Endodermal cell (in vitro differentiated cells): Measurements from ENCODE around the gene NRIP2. TPM values are rescaled to one million over a fixed set of nuclear protein-coding genes. Genes with fewer than 3 reads are reported as not detected.

Experiments
- DNase-seq: peaks from one replicate; pipeline ENCODE4 v3.0.0-alpha.2; 2017
- H3K27ac ChIP-seq: 2 replicates; pipeline ENCODE4 v1.5.1; 2013; ENCODE audit warnings: mild to moderate bottlenecking, low read depth, low read length, moderate library complexity
- H3K27me3 ChIP-seq: 2 replicates; pipeline ENCODE4 v1.6.1; 2013; ENCODE audit warnings: mild to moderate bottlenecking, low read length, moderate library complexity; ENCODE audit not compliant: insufficient read depth, control insufficient read depth, poor library complexity, severe bottlenecking
- H3K36me3 ChIP-seq: 2 replicates; pipeline ENCODE4 v1.7.0; 2013; ENCODE audit warnings: mild to moderate bottlenecking, low read length, moderate library complexity; ENCODE audit not compliant: control insufficient read depth, insufficient read depth
- H3K4me1 ChIP-seq: one replicate; pipeline ENCODE4 v1.7.0; 2013; ENCODE audit warnings: low read length; ENCODE audit not compliant: control insufficient read depth, insufficient read depth
- H3K4me3 ChIP-seq: 2 replicates; pipeline ENCODE4 v1.5.1; 2013; ENCODE audit warnings: mild to moderate bottlenecking, low read length, moderate library complexity
- H3K9ac ChIP-seq: 2 replicates; pipeline ENCODE4 v1.6.1; 2013; ENCODE audit warnings: mild to moderate bottlenecking, low read length, moderate library complexity; ENCODE audit not compliant: poor library complexity, severe bottlenecking; ENCODE audit errors: extremely low read depth
- H3K9me3 ChIP-seq: 2 replicates; pipeline ENCODE4 v1.6.1; 2013; ENCODE audit warnings: mild to moderate bottlenecking, low read length, moderate library complexity; ENCODE audit not compliant: control insufficient read depth
- H3K27ac Mint-ChIP-seq: 2 replicates; pipeline ENCODE4 v1.8.0; 2020; ENCODE audit warnings: mixed read lengths
- H3K27me3 Mint-ChIP-seq: 2 replicates; pipeline ENCODE4 v1.8.0; 2021; ENCODE audit warnings: mild to moderate bottlenecking, mixed read lengths; ENCODE audit not compliant: insufficient read depth
- H3K36me3 Mint-ChIP-seq: 2 replicates; pipeline ENCODE4 v1.8.0; 2020; ENCODE audit warnings: low read depth, mixed read lengths
- H3K4me1 Mint-ChIP-seq: 2 replicates; pipeline ENCODE4 v1.8.0; 2020; ENCODE audit warnings: mixed read lengths
- H3K4me3 Mint-ChIP-seq: 2 replicates; pipeline ENCODE4 v1.8.0; 2020; ENCODE audit warnings: mild to moderate bottlenecking, moderate library complexity, mixed read lengths
- H3K9me3 Mint-ChIP-seq: 2 replicates; pipeline ENCODE4 v1.8.0; 2020; ENCODE audit warnings: mild to moderate bottlenecking, mixed read lengths
- WGBS, 2 experiments: methylation state at CpG; one replicate each; pipeline versions ENCODE4 v1.1.5 to v1.1.7; 2013; ENCODE audit warnings: missing lambda C conversion rate in 2 of 2, mixed read lengths in 1 of 2; ENCODE audit not compliant: insufficient coverage in 1 of 2, insufficient read length in 1 of 2; 5-methylcytosine and 5-hydroxymethylcytosine counted together
- total RNA-seq, 2 donors: library from RNA; stranded (reverse); fragmentation: NEBNext Ultra II Directional in 1 of 2; extraction: Animal tissue kit (Norgen Biotek cat#: 25700) in 1 of 2; gene quantifications; 2 replicates in 1 of 2; 3 replicates in 1 of 2; pipeline ENCODE4 v1.2.1, GENCODE V29; 2021
- TF ChIP-seq, protein P1 (sequence below): fragments of 200-600 bp; sonication (generic); conservative IDR thresholded peaks from 2 replicates; pipeline ENCODE4 v1.5.0; 2021; ENCODE audit warnings: antibody characterized with exemption, mild to moderate bottlenecking

Gene NRIP2
- total RNA-seq, 2 donors from 2014 or later: not detected

DNA sequence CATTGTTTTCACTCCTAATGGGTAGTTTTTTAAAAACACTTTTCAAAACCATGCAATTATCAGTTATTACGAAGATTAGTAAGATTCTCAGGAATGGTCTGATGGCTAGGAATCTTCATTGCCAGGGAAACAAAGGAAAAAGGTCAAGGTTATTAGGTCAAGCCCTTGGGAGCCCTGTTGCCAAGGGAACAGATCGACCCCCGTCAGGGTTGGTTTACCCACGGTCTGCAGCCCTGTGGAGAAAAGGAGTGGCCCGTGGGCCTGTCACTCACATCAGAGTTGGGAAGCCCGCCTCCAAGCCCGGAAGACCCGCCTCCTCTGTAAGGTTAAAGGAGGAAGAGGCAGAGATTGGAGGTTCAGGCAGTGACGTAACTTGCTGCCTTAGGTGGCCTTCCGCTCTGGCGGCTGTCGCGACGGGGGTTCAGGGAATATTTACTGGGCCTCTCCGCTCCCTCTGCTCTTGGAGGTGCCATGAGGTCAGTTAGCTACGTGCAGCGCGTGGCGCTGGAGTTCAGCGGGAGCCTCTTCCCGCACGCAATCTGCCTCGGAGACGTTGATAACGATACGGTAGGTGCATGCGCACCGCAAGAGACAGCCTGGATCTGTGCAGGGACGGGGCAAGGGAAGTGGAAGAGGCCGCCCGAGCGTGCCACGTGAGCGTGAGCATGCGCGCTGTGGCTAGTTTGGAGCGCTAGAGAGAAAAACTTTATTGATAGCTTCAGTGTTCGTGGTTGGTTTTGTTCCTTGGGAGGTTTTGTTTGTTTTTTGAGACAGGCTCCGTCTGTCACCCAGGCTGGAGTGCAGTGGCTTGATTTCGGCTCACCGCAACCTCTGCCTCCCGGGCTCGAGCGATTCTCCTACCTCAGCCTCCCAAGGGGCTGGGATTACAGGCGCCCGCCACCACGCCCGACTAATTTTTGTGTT is 22.3 kb downstream of the NRIP2 start, which contains the start of gene ITFG2:
TSS of gene ITFG2 (plus strand) at position 379 of the 924 bp plus-strand sequence. CDS start at position 472, 93 bp downstream.
- peak within 1 kb of the TSS; percentile 95 for H3K27ac ChIP-seq
- H3K27me3 ChIP-seq: no peaks in the 10 kb centered on the region
- TF ChIP-seq, protein P1, sequence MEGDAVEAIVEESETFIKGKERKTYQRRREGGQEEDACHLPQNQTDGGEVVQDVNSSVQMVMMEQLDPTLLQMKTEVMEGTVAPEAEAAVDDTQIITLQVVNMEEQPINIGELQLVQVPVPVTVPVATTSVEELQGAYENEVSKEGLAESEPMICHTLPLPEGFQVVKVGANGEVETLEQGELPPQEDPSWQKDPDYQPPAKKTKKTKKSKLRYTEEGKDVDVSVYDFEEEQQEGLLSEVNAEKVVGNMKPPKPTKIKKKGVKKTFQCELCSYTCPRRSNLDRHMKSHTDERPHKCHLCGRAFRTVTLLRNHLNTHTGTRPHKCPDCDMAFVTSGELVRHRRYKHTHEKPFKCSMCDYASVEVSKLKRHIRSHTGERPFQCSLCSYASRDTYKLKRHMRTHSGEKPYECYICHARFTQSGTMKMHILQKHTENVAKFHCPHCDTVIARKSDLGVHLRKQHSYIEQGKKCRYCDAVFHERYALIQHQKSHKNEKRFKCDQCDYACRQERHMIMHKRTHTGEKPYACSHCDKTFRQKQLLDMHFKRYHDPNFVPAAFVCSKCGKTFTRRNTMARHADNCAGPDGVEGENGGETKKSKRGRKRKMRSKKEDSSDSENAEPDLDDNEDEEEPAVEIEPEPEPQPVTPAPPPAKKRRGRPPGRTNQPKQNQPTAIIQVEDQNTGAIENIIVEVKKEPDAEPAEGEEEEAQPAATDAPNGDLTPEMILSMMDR: no peak
- Mint-ChIP-seq H3K4me3 (peak within 1 kb of the TSS; percentile 92), H3K4me1 (peaks cover 14% of the 10 kb centered on the region), H3K9me3 (no peaks in the 10 kb centered on the region), H3K27me3 (no peaks in the 10 kb centered on the region), H3K27ac (peak within 1 kb of the TSS; percentile 100), H3K36me3 (peaks cover 28% of the 10 kb centered on the region)
- peak within 1 kb of the TSS; percentile 97 for H3K4me3 ChIP-seq
- DNase-seq: peak; percentile 100
- no peaks in the 10 kb centered on the region for H3K4me1 ChIP-seq
- no peaks in the 10 kb centered on the region for H3K9me3 ChIP-seq
- 0 to 1% methylated on average over 23 to 48 of the region's 48 CpGs for WGBS, 2 experiments
- peaks cover 9% of the 10 kb centered on the region for H3K36me3 ChIP-seq
- H3K9ac ChIP-seq: peak within 1 kb of the TSS; percentile 98

DNA sequence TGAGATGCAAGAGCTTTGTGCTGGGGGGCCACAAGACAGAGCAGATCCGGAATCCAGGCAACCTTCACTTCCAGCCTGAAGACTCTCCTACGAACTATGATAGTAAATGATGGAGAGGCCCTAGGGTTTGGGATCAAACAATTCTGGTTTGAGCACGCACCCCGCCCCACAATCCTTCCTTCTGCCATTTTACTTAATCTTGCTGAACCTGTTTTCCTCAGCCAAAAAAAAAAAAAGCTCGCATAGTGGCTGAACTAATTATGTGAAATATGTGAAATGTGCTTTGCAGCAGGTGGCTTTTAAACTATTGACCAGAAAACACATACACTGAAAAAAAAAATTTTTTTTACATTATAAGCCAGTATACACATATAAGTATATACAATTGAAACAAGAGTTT is 23.0 kb downstream of the NRIP2 start:
- Mint-ChIP-seq H3K4me3 (peak overlapping the region; percentile 92), H3K4me1 (peaks cover 14% of the 10 kb centered on the region), H3K27ac (peak overlapping the region; percentile 7), H3K27me3 (no peaks in the 10 kb centered on the region), H3K36me3 (peaks cover 25% of the 10 kb centered on the region), H3K9me3 (no peaks in the 10 kb centered on the region)
- H3K27ac ChIP-seq: no peak overlapping the region
- H3K4me1 ChIP-seq: no peaks in the 10 kb centered on the region
- 94% methylated on average over 4 of the region's 5 CpGs; no CpG with 5 or more reads in 1 of the 2 experiments for WGBS, 2 experiments
- no peak overlapping the region for H3K9ac ChIP-seq
- peaks cover 6% of the 10 kb centered on the region for H3K36me3 ChIP-seq
- H3K9me3 ChIP-seq: no peaks in the 10 kb centered on the region
- H3K4me3 ChIP-seq: peak overlapping the region; percentile 97
- H3K27me3 ChIP-seq: no peaks in the 10 kb centered on the region
- TF ChIP-seq, protein P1: no peak
- DNase-seq: no peak

DNA sequence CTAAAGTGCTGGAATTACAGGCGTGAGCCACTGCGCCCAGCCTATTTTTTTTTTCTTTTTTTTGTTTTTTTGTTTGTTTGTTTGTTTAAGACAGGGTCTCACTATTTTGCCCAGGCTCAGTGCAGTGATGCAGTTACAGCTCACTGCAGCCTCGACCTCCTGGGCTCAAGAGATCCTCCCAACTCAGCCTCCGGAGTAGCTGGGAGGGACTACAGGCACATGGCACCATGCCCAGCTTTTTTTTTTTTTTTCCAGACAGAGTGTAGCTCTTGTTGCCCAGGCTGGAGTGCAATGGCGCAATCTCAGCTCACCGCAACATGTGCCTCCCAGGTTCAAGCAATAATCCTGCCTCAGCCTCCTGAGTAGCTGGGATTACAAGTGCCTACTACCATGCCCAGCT is 28.1 kb downstream of the NRIP2 start:
- Histone ChIP-seq H3K4me1 (no peaks in the 10 kb centered on the region), H3K27me3 (no peaks in the 10 kb centered on the region), H3K9me3 (no peaks in the 10 kb centered on the region), H3K4me3 (no peak overlapping the region), H3K27ac (no peak overlapping the region), H3K36me3 (peaks cover 42% of the 10 kb centered on the region), H3K9ac (no peak overlapping the region)
- DNase-seq: no peak
- H3K4me1 Mint-ChIP-seq: no peaks in the 10 kb centered on the region
- TF ChIP-seq, protein P1: no peak
- no peak overlapping the region for H3K27ac Mint-ChIP-seq
- H3K27me3 Mint-ChIP-seq: no peaks in the 10 kb centered on the region
- no peak overlapping the region for H3K4me3 Mint-ChIP-seq
- H3K36me3 Mint-ChIP-seq: peaks cover 54% of the 10 kb centered on the region
- no peaks in the 10 kb centered on the region for H3K9me3 Mint-ChIP-seq
- 89 to 96% methylated on average over 4 to 6 of the region's 6 CpGs for WGBS, 2 experiments
